AG04450 (cell line): ENCODE results near the gene CAGE1. TPM values are rescaled to one million over a fixed set of nuclear protein-coding genes. Genes with fewer than 3 reads are reported as not detected.
"Not testable (repeated sequence)": the region's sequence is repeated elsewhere in the genome, so short reads cannot be mapped to it uniquely, and the experiment has no call there.

Experiments used
- CTCF ChIA-PET: fragments of 300-600, 350-600 bp; formaldehyde crosslinking; extraction: SDS; loops from one replicate; lab custom pipeline; 2022; ENCODE audit warnings: antibody characterized with exemption, inconsistent platforms; lab: Charles Lee
- POLR2A ChIA-PET: fragments of 350-600 bp; formaldehyde crosslinking; extraction: SDS; loops from one replicate; lab custom pipeline; 2021; ENCODE audit warnings: antibody characterized with exemption, inconsistent platforms; lab: Yijun Ruan, JAX
- DNase-seq: peaks from one replicate; pipeline ENCODE4 v3.0.0-alpha.2; 2011; ENCODE audit warnings: low read depth, low spot score
- H3K27ac ChIP-seq: one replicate; pipeline ENCODE4 v1.5.1; 2012; ENCODE audit warnings: low read depth, low read length, control low read depth
- H3K27me3 ChIP-seq: one replicate; pipeline ENCODE4 v1.6.0; 2012; ENCODE audit warnings: low read length; ENCODE audit not compliant: control insufficient read depth, insufficient read depth
- H3K4me3 ChIP-seq: 2 replicates; pipeline ENCODE4 v1.5.1; 2011; ENCODE audit warnings: mild to moderate bottlenecking, low read depth, low read length, control low read depth
- H3K9me3 ChIP-seq: 2 replicates; pipeline ENCODE4 v1.5.1; 2012; ENCODE audit warnings: low read length; ENCODE audit not compliant: control insufficient read depth, insufficient read depth
- CTCF ChIP-seq: IDR thresholded peaks from 2 replicates; pipeline ENCODE4 v1.5.1; 2011; ENCODE audit warnings: low read depth, low read length, control low read depth, inconsistent platforms
- polyA plus RNA-seq: library from polyadenylated mRNA; depleted of rRNA; stranded (reverse); fragments of >200 nt; gene quantifications from 2 replicates; pipeline ENCODE4 v1.2.3, GENCODE V29; 2011

Gene CAGE1
- polyA plus RNA-seq, 1 experiment, result not detected

- CTCF ChIA-PET, result no interaction called here
- H3K9me3 ChIP-seq, result peaks cover 3% of the 10 kb centered on the region; the same call in 1 of the 2 replicates
- DNase-seq, result no peak
- peaks cover 2% of the 10 kb centered on the region for H3K27me3 ChIP-seq
- POLR2A ChIA-PET, result no interaction called here
- no peak overlapping the region for H3K27ac ChIP-seq
- H3K4me3 ChIP-seq, result no peak overlapping the region
- TF ChIP-seq CTCF, result no peak
Observed at GRCh38 chr6:7317538-7317937, 72.0 kb downstream of the CAGE1 start.

- Histone ChIP-seq H3K4me3 (no peak overlapping the region), H3K27me3 (no peaks in the 10 kb centered on the region), H3K9me3 (peaks cover 3% of the 10 kb centered on the region; the same call in 1 of the 2 replicates), H3K27ac (no peak overlapping the region)
- CTCF ChIA-PET, result interaction anchor here (1.1 kb wide), 1 partner anchor 299 kb away, joined by 4 read pairs; no protein-coding TSS in a partner anchor
- DNase-seq, result no peak
- no peak for TF ChIP-seq CTCF
- POLR2A ChIA-PET, result interaction anchor here (0.7 kb wide), 1 partner anchor 22 kb away, joined by 3 read pairs; no protein-coding TSS in a partner anchor
Observed at GRCh38 chr6:7316658-7317533, 72.6 kb downstream of the CAGE1 start.

GRCh38 chr6:7315948-7316365 is 73.6 kb downstream of the CAGE1 start:
- Histone ChIP-seq H3K9me3 (peaks cover 3% of the 10 kb centered on the region; the same call in 1 of the 2 replicates), H3K27ac (no peak overlapping the region), H3K4me3 (no peak overlapping the region), H3K27me3 (no peaks in the 10 kb centered on the region)
- CTCF ChIA-PET, result interaction anchor here (1.1 kb wide), 1 partner anchor 300 kb away, joined by 4 read pairs; no protein-coding TSS in a partner anchor
- TF ChIP-seq CTCF, result no peak
- POLR2A ChIA-PET, result interaction anchor here (0.6 to 0.7 kb wide), 2 partner anchors 23 kb away, joined by 3 read pairs; no protein-coding TSS in a partner anchor
- no peak for DNase-seq

- CTCF ChIA-PET, result not testable (repeated sequence)
Observed at GRCh38 chr6:7315087-7315947, 74.2 kb downstream of the CAGE1 start.

GRCh38 chr6:7314414-7314813 is 75.1 kb downstream of the CAGE1 start:
- Histone ChIP-seq H3K27ac (no peak overlapping the region), H3K27me3 (no peaks in the 10 kb centered on the region), H3K4me3 (no peak overlapping the region), H3K9me3 (peaks cover 3% of the 10 kb centered on the region; the same call in 1 of the 2 replicates)
- POLR2A ChIA-PET, result no interaction called here
- no peak for TF ChIP-seq CTCF
- DNase-seq, result no peak
- CTCF ChIA-PET, result interaction anchor here (0.6 to 1.4 kb wide), 3 partner anchors 52 to 638 kb away, joined by 3 to 4 read pairs (median 3); no protein-coding TSS in a partner anchor

More at GRCh38 chr6:7315087-7315947, 74.2 kb downstream of the CAGE1 start:
- POLR2A ChIA-PET, result interaction anchor here (0.6 kb wide), 1 partner anchor 22 kb away, joined by 3 read pairs; no protein-coding TSS in a partner anchor
- not testable (repeated sequence) for H3K4me3 ChIP-seq, H3K9me3 ChIP-seq, H3K27ac ChIP-seq, DNase-seq, H3K27me3 ChIP-seq
